HepG2 (cell line): Measurements from ENCODE around the gene WDR82. TPM values are rescaled to one million over a fixed set of nuclear protein-coding genes. Genes with fewer than 3 reads are reported as not detected.
A peak's percentile ranks its signal among the peaks of the same experiment; 100 is the strongest.

Experiments
- ATF6 ChIP-seq: sonication (generic); formaldehyde crosslinking; conservative IDR thresholded peaks from 2 replicates; pipeline ENCODE4 v1.4.0; 2020; ENCODE audit warnings: missing genetic modification reagents
- IKZF1 ChIP-seq: fragments of 450-650 bp; IDR thresholded peaks from 2 replicates; pipeline ENCODE4 v1.7.1; 2016
- POLR2AphosphoS5 ChIP-seq: IDR thresholded peaks from 2 replicates; pipeline ENCODE4 v1.6.1; 2012; ENCODE audit warnings: low read depth, low read length
- TCF7 ChIP-seq: sonication (generic); IDR thresholded peaks from 2 replicates; pipeline ENCODE4 v1.6.1; 2016; ENCODE audit warnings: antibody characterized with exemption, low read depth
- ZNF687 ChIP-seq: sonication (generic); formaldehyde crosslinking; IDR thresholded peaks from 2 replicates; pipeline ENCODE4 v1.5.1; 2020; ENCODE audit warnings: mild to moderate bottlenecking, missing genetic modification reagents, moderate library complexity
- ZNF879 ChIP-seq: sonication (generic); formaldehyde crosslinking; IDR thresholded peaks from 2 replicates; pipeline ENCODE4 v1.8.1; 2023; ENCODE audit warnings: missing genetic modification reagents
- polyA plus RNA-seq, 8 experiments: library from polyadenylated mRNA; depleted of rRNA in 3 of 8; stranded (reverse) in 7 of 8; unstranded in 1 of 8; fragments of >200 nt; fragmentation: Illumina TruSeq in 4 of 8; extraction: Trizol in 4 of 8; gene quantifications; 2 replicates each; pipeline versions ENCODE4 v1.2.1 to v1.2.3, GENCODE V29; 2011 to 2016; ENCODE audit warnings: low read depth in 4 of 8, missing spikeins in 1 of 8, mixed read lengths in 1 of 8; ENCODE audit not compliant: insufficient read depth in 1 of 8
- total RNA-seq, 5 experiments: library from RNA; depleted of rRNA; stranded (reverse); fragments of >200 nt; fragmentation: Illumina TruSeq; extraction: Trizol; gene quantifications; 2 replicates each; pipeline ENCODE4 v1.2.3, GENCODE V29; 2016; ENCODE audit warnings: low read depth in 1 of 5
- TF ChIP-seq, protein P1 (sequence below): sonication (generic); formaldehyde crosslinking; IDR thresholded peaks from 2 replicates; pipeline ENCODE4 v1.4.0; 2020; ENCODE audit warnings: mild to moderate bottlenecking, missing genetic modification reagents
- TF ChIP-seq, protein P2 (sequence below), 2 experiments: sonication (generic) in 1 of 2; formaldehyde crosslinking in 1 of 2; IDR thresholded peaks; 2 replicates each; pipeline versions ENCODE4 v1.5.1 to v1.6.1; 2011 to 2020; ENCODE audit warnings: borderline replicate concordance in 1 of 2, low read depth in 1 of 2, low read length in 1 of 2, mild to moderate bottlenecking in 1 of 2, missing genetic modification reagents in 1 of 2, moderate library complexity in 1 of 2
- TF ChIP-seq, protein P3 (sequence below): sonication (generic); formaldehyde crosslinking; IDR thresholded peaks from 2 replicates; pipeline ENCODE4 v1.4.0; 2020; ENCODE audit warnings: mild to moderate bottlenecking, missing genetic modification reagents
- TF ChIP-seq, protein P4 (sequence below): sonication (generic); formaldehyde crosslinking; conservative IDR thresholded peaks from 2 replicates; pipeline ENCODE4 v1.8.0; 2022; ENCODE audit warnings: missing genetic modification reagents

Gene WDR82
- total and polyA plus RNA-seq, 2 of the 13 experiments (the other 11 are each of a cell fraction or from before 2014, with no cell fraction given), result 39.1 to 59.5 TPM

- TF ChIP-seq, protein P1, sequence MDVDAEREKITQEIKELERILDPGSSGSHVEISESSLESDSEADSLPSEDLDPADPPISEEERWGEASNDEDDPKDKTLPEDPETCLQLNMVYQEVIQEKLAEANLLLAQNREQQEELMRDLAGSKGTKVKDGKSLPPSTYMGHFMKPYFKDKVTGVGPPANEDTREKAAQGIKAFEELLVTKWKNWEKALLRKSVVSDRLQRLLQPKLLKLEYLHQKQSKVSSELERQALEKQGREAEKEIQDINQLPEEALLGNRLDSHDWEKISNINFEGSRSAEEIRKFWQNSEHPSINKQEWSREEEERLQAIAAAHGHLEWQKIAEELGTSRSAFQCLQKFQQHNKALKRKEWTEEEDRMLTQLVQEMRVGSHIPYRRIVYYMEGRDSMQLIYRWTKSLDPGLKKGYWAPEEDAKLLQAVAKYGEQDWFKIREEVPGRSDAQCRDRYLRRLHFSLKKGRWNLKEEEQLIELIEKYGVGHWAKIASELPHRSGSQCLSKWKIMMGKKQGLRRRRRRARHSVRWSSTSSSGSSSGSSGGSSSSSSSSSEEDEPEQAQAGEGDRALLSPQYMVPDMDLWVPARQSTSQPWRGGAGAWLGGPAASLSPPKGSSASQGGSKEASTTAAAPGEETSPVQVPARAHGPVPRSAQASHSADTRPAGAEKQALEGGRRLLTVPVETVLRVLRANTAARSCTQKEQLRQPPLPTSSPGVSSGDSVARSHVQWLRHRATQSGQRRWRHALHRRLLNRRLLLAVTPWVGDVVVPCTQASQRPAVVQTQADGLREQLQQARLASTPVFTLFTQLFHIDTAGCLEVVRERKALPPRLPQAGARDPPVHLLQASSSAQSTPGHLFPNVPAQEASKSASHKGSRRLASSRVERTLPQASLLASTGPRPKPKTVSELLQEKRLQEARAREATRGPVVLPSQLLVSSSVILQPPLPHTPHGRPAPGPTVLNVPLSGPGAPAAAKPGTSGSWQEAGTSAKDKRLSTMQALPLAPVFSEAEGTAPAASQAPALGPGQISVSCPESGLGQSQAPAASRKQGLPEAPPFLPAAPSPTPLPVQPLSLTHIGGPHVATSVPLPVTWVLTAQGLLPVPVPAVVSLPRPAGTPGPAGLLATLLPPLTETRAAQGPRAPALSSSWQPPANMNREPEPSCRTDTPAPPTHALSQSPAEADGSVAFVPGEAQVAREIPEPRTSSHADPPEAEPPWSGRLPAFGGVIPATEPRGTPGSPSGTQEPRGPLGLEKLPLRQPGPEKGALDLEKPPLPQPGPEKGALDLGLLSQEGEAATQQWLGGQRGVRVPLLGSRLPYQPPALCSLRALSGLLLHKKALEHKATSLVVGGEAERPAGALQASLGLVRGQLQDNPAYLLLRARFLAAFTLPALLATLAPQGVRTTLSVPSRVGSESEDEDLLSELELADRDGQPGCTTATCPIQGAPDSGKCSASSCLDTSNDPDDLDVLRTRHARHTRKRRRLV, result no peak
- TF ChIP-seq, protein P2, sequence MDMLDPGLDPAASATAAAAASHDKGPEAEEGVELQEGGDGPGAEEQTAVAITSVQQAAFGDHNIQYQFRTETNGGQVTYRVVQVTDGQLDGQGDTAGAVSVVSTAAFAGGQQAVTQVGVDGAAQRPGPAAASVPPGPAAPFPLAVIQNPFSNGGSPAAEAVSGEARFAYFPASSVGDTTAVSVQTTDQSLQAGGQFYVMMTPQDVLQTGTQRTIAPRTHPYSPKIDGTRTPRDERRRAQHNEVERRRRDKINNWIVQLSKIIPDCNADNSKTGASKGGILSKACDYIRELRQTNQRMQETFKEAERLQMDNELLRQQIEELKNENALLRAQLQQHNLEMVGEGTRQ (IDR thresholded peaks at IDR 0.05; ENCODE audit: low read depth, low read length), result no peak
- TF ChIP-seq, protein P2 (CRISPR knock-in tag; IDR thresholded peaks at IDR 0.05; ENCODE audit: borderline replicate concordance), result no peak; the same call in 1 of the 2 replicates
- TF ChIP-seq ATF6 (no peak), IKZF1 (no peak), ZNF687 (no peak; the same call in 1 of the 2 replicates), TCF7 (no peak; the same call in 1 of the 2 replicates), ZNF879 (CRISPR knock-in tag) (no peak; the same call in 1 of the 2 replicates), POLR2AphosphoS5 (peak; percentile 80)
- TF ChIP-seq, protein P3, sequence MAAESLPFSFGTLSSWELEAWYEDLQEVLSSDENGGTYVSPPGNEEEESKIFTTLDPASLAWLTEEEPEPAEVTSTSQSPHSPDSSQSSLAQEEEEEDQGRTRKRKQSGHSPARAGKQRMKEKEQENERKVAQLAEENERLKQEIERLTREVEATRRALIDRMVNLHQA, result no peak
- TF ChIP-seq, protein P4, sequence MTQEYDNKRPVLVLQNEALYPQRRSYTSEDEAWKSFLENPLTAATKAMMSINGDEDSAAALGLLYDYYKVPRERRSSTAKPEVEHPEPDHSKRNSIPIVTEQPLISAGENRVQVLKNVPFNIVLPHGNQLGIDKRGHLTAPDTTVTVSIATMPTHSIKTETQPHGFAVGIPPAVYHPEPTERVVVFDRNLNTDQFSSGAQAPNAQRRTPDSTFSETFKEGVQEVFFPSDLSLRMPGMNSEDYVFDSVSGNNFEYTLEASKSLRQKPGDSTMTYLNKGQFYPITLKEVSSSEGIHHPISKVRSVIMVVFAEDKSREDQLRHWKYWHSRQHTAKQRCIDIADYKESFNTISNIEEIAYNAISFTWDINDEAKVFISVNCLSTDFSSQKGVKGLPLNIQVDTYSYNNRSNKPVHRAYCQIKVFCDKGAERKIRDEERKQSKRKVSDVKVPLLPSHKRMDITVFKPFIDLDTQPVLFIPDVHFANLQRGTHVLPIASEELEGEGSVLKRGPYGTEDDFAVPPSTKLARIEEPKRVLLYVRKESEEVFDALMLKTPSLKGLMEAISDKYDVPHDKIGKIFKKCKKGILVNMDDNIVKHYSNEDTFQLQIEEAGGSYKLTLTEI (CRISPR knock-in tag), result no peak
These were observed 40.2 kb downstream of the WDR82 start (continued) for GRCh38 chr3:52238193-52238760.
